Measurements from ENCODE around the gene USP3. TPM values are rescaled to one million over a fixed set of nuclear protein-coding genes. Genes with fewer than 3 reads are reported as not detected.

The USP3 gene
- total and polyA plus RNA-seq, 2 experiments from 2014 or later = 15.4 to 21.0 TPM

DNA sequence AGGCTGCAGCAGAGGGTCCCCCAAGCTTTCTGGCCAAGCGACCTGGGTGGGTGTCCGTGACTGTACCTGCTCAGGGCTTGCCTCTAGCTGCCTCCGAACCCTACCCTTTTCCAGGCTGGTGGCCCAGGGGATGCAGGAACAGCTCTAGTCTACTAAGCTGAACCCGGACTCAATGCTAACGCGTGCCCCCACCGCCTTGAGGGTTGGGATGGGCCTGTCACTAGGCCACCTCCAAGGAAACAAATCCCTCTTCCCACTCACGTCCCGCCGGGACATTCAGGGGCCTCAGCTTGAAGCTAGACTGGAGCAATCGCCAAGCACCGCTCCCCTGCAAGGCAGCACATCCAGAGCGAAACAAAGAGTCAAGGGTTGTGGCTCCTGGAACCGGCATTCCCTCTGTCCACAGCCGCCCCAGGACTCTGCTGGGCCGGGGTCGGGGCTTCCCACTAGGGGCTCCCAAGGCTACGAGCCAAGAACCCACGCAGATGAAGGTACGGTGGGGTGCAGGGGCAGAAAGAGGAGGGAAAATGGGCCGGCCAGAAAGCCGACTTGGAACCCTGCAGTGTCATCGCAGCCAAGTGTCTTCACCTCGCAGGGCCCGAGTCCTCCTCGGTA, 95.7 kb downstream of the USP3 start:
- H3K79me2 ChIP-seq (ENCODE audit: insufficient read depth) = no peaks in the 10 kb centered on the region
- peak overlapping the region; percentile 88 for H3K9ac ChIP-seq
- peak; percentile 57 for DNase-seq
- no peaks in the 10 kb centered on the region for H3K9me3 ChIP-seq (ENCODE audit: low read depth)
- H3K27ac ChIP-seq = peak overlapping the region; percentile 78
- H3K4me1 ChIP-seq (ENCODE audit: insufficient read depth) = peaks cover 23% of the 10 kb centered on the region
- H3K27me3 ChIP-seq (replicated peaks; ENCODE audit: insufficient read depth) = no peaks in the 10 kb centered on the region
- peak overlapping the region; percentile 91 for H3K4me3 ChIP-seq
- no peaks in the 10 kb centered on the region for H4K20me1 ChIP-seq (ENCODE audit: insufficient read depth)
- in situ Hi-C loops (cut with MboI) = no loop called here
- peak overlapping the region; percentile 91 for H2AFZ ChIP-seq
- H3F3A ChIP-seq (ENCODE audit: insufficient read depth) = peaks cover 5% of the 10 kb centered on the region; the same call in 1 of the 2 replicates
- no peaks in the 10 kb centered on the region for H3K36me3 ChIP-seq (ENCODE audit: low read depth)
- 1% methylated on average over 25 to 26 of the region's 26 CpGs for WGBS, 2 experiments (ENCODE audit: low coverage in 1 of 2, low lambda C conversion rate in 2 of 2, missing lambda C conversion rate in 2 of 2)
- H3K4me2 ChIP-seq (ENCODE audit: unreplicated experiment) = peak overlapping the region; percentile 92
- TF ChIP-seq EZH2 (IDR thresholded peaks at IDR 0.05; ENCODE audit: insufficient read depth, poor library complexity, severe bottlenecking) = no peak
- no peak for TF ChIP-seq EZH2phosphoT487 (IDR thresholded peaks at IDR 0.05; ENCODE audit: insufficient read depth, low read depth)
- H3K9me2 ChIP-seq (ENCODE audit: insufficient read depth) = no peaks in the 10 kb centered on the region

DNA sequence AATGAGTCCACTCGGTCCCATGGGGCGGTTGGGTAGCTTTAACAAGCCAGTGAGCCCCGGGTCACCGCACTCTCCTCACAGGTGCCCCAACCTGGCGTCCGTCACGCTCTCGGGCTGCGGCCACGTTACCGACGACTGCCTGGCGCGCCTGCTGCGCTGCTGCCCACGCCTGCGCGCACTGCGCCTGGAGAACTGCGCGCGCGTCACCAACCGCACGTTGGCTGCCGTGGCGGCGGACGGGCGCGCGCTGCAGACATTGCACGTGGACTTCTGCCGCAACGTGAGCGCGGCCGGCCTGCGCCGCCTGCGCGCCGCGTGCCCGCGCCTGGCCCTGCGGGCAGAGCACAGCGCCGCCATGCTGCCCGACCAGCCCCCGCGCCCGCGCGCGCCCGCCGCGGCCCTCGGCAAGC, 96.2 kb downstream of the USP3 start:
- WGBS, 2 experiments (ENCODE audit: low coverage in 1 of 2, low lambda C conversion rate in 2 of 2, missing lambda C conversion rate in 2 of 2) = 1 to 2% methylated on average over 32 to 48 of the region's 60 CpGs
- in situ Hi-C loops (cut with MboI) = no loop called here
- peaks cover 5% of the 10 kb centered on the region; the same call in 1 of the 2 replicates for H3F3A ChIP-seq (ENCODE audit: insufficient read depth)
- no peaks in the 10 kb centered on the region for H4K20me1 ChIP-seq (ENCODE audit: insufficient read depth)
- H3K36me3 ChIP-seq (ENCODE audit: low read depth) = no peaks in the 10 kb centered on the region
- peak overlapping the region; percentile 91 for H3K4me3 ChIP-seq
- H3K79me2 ChIP-seq (ENCODE audit: insufficient read depth) = no peaks in the 10 kb centered on the region
- no peaks in the 10 kb centered on the region for H3K9me3 ChIP-seq (ENCODE audit: low read depth)
- H3K27me3 ChIP-seq (replicated peaks; ENCODE audit: insufficient read depth) = no peaks in the 10 kb centered on the region
- H3K9me2 ChIP-seq (ENCODE audit: insufficient read depth) = no peaks in the 10 kb centered on the region
- peak; percentile 99 for DNase-seq
- H3K27ac ChIP-seq = peak overlapping the region; percentile 78
- TF ChIP-seq EZH2phosphoT487 (IDR thresholded peaks at IDR 0.05; ENCODE audit: insufficient read depth, low read depth) (no peak), EZH2 (IDR thresholded peaks at IDR 0.05; ENCODE audit: insufficient read depth, poor library complexity, severe bottlenecking) (no peak)
- peaks cover 23% of the 10 kb centered on the region for H3K4me1 ChIP-seq (ENCODE audit: insufficient read depth)
- peak overlapping the region; percentile 91 for H2AFZ ChIP-seq
- peak overlapping the region; percentile 92 for H3K4me2 ChIP-seq (ENCODE audit: unreplicated experiment)
- H3K9ac ChIP-seq = peak overlapping the region; percentile 88

DNA sequence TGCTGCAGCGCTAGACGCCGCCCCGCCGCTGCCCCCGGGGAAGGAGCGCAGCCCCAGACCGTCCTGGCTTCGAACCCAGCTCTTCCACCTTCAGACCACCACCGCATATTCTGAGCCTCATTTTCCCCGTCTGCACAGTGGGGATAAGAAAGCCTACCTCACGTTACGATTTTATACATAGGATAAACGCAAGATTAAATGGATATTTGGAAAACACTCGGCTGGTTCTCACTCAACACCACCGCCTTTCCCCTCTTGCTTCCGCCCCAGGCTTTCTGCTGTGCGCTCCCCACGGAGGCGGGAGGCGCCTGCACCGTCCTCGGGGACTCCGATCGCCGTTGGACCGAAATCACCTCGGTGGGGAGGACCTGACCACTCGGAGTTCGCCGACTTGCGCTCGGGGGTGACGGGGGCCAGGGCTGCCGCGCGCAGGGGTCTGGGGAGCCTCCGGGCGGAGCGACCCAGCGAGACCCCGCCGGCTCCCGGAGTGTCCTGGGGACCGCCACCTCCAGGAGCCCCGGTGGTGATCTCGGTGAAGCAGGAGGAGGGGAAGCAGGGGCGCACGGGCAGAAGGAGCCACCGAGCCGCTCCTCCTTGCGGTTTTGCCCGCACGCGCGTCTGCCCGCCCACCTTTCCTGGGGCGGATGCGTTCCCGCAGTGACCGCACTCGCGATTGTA, 96.8 kb downstream of the USP3 start:
- Histone ChIP-seq H3K27me3 (replicated peaks; ENCODE audit: insufficient read depth) (no peaks in the 10 kb centered on the region), H3K4me3 (peak overlapping the region; percentile 91), H3K9me2 (ENCODE audit: insufficient read depth) (no peaks in the 10 kb centered on the region), H3F3A (ENCODE audit: insufficient read depth) (peaks cover 5% of the 10 kb centered on the region; the same call in 1 of the 2 replicates), H2AFZ (peak overlapping the region; percentile 85), H3K4me1 (ENCODE audit: insufficient read depth) (peaks cover 23% of the 10 kb centered on the region), H3K36me3 (ENCODE audit: low read depth) (no peaks in the 10 kb centered on the region), H3K4me2 (ENCODE audit: unreplicated experiment) (peak overlapping the region; percentile 91), H3K9ac (peak overlapping the region; percentile 87), H3K79me2 (ENCODE audit: insufficient read depth) (no peaks in the 10 kb centered on the region), H4K20me1 (ENCODE audit: insufficient read depth) (no peaks in the 10 kb centered on the region), H3K9me3 (ENCODE audit: low read depth) (no peaks in the 10 kb centered on the region), H3K27ac (peak overlapping the region; percentile 73)
- in situ Hi-C loops (cut with MboI) = no loop called here
- DNase-seq = peak; percentile 70
- WGBS, 2 experiments (ENCODE audit: low coverage in 1 of 2, low lambda C conversion rate in 2 of 2, missing lambda C conversion rate in 2 of 2) = 1 to 2% methylated on average over 55 to 63 of the region's 63 CpGs
- TF ChIP-seq EZH2 (IDR thresholded peaks at IDR 0.05; ENCODE audit: insufficient read depth, poor library complexity, severe bottlenecking) (no peak), EZH2phosphoT487 (IDR thresholded peaks at IDR 0.05; ENCODE audit: insufficient read depth, low read depth) (no peak)

DNA sequence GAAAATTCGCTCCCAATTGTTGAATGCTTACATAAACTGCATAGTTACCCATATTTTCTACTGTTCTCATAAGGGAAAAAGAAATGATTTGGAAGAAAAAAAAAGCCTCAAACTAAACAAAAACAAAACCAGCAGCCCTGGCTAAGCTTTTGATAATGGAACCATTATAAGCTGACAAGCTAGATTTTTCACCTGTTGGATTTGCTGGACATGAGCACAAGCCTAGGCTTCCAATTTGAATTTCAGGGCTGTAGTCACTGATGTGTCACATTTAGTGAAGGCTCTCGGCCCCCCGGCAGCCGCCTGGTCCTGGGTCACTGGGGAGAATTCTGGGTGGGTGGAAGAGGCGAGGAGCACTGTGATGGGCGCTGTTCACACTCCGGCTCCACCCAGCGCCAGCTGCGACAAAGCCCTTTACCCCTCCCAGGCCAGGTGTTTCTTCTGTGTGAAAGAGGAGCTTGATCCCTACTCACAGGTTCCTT, 97.4 kb downstream of the USP3 start:
- peak overlapping the region; percentile 87 for H3K9ac ChIP-seq
- TF ChIP-seq EZH2phosphoT487 (IDR thresholded peaks at IDR 0.05; ENCODE audit: insufficient read depth, low read depth) (no peak), EZH2 (IDR thresholded peaks at IDR 0.05; ENCODE audit: insufficient read depth, poor library complexity, severe bottlenecking) (no peak)
- in situ Hi-C loops (cut with MboI) = no loop called here

More for the DNA sequence above, 97.4 kb downstream of the USP3 start:
- peak overlapping the region; percentile 85 for H2AFZ ChIP-seq
- H3K79me2 ChIP-seq (ENCODE audit: insufficient read depth) = no peaks in the 10 kb centered on the region
- 10 to 20% methylated on average over 9 of the region's 9 CpGs for WGBS, 2 experiments (ENCODE audit: low coverage in 1 of 2, low lambda C conversion rate in 2 of 2, missing lambda C conversion rate in 2 of 2)
- DNase-seq = no peak
- peaks cover 19% of the 10 kb centered on the region for H3K4me1 ChIP-seq (ENCODE audit: insufficient read depth)
- no peaks in the 10 kb centered on the region for H3K27me3 ChIP-seq (replicated peaks; ENCODE audit: insufficient read depth)
- H3K36me3 ChIP-seq (ENCODE audit: low read depth) = no peaks in the 10 kb centered on the region
- H3F3A ChIP-seq (ENCODE audit: insufficient read depth) = peaks cover 5% of the 10 kb centered on the region; the same call in 1 of the 2 replicates
- H3K27ac ChIP-seq = peak overlapping the region; percentile 73
- no peaks in the 10 kb centered on the region for H4K20me1 ChIP-seq (ENCODE audit: insufficient read depth)
- peak overlapping the region; percentile 91 for H3K4me3 ChIP-seq
- H3K9me3 ChIP-seq (ENCODE audit: low read depth) = no peaks in the 10 kb centered on the region
- H3K4me2 ChIP-seq (ENCODE audit: unreplicated experiment) = peak overlapping the region; percentile 91
- H3K9me2 ChIP-seq (ENCODE audit: insufficient read depth) = no peaks in the 10 kb centered on the region

Measured in GM23248 (cell line).